ENCODE results near the gene LITAFD.

Gene LITAFD

GRCh38 chr16:8925455-8925854, 43.3 kb downstream of the LITAFD start:
- no peak overlapping the region for H3K9ac ChIP-seq
- peaks cover 66% of the 10 kb centered on the region for H4K20me1 ChIP-seq (ENCODE audit: insufficient read depth)
- peaks cover 34% of the 10 kb centered on the region for H3K36me3 ChIP-seq (ENCODE audit: insufficient read depth)
- no peak overlapping the region for H3K4me2 ChIP-seq
- no peaks in the 10 kb centered on the region for H3K27me3 ChIP-seq (ENCODE audit: insufficient read depth, low read depth)
- H3K4me1 ChIP-seq (ENCODE audit: low read depth, poor library complexity, severe bottlenecking) = peaks cover 39% of the 10 kb centered on the region
- no peak overlapping the region for H3K27ac ChIP-seq
- H3K79me2 ChIP-seq (ENCODE audit: insufficient read depth, low read depth) = peaks cover 96% of the 10 kb centered on the region
- H3K4me3 ChIP-seq (IDR thresholded peaks at IDR 0.05; ENCODE audit: insufficient read depth, low read depth, low read length) = no peak overlapping the region
- H2AFZ ChIP-seq (ENCODE audit: low read depth) = no peak overlapping the region
- no peak for TF ChIP-seq CTCF (conservative IDR thresholded peaks at IDR 0.05; ENCODE audit: low read depth, low read length)

- Histone ChIP-seq H3K27ac (no peak overlapping the region), H3K27me3 (ENCODE audit: insufficient read depth, low read depth) (no peaks in the 10 kb centered on the region), H3K9ac (no peak overlapping the region), H3K4me1 (ENCODE audit: low read depth, poor library complexity, severe bottlenecking) (peaks cover 34% of the 10 kb centered on the region), H3K4me3 (IDR thresholded peaks at IDR 0.05; ENCODE audit: insufficient read depth, low read depth, low read length) (no peak overlapping the region), H4K20me1 (ENCODE audit: insufficient read depth) (peaks cover 79% of the 10 kb centered on the region), H2AFZ (ENCODE audit: low read depth) (no peak overlapping the region), H3K36me3 (ENCODE audit: insufficient read depth) (peaks cover 25% of the 10 kb centered on the region), H3K4me2 (no peak overlapping the region), H3K79me2 (ENCODE audit: insufficient read depth, low read depth) (peaks cover 96% of the 10 kb centered on the region)
- TF ChIP-seq CTCF (conservative IDR thresholded peaks at IDR 0.05; ENCODE audit: low read depth, low read length) = no peak
Observed at GRCh38 chr16:8926827-8927226, 44.7 kb downstream of the LITAFD start.

DNA sequence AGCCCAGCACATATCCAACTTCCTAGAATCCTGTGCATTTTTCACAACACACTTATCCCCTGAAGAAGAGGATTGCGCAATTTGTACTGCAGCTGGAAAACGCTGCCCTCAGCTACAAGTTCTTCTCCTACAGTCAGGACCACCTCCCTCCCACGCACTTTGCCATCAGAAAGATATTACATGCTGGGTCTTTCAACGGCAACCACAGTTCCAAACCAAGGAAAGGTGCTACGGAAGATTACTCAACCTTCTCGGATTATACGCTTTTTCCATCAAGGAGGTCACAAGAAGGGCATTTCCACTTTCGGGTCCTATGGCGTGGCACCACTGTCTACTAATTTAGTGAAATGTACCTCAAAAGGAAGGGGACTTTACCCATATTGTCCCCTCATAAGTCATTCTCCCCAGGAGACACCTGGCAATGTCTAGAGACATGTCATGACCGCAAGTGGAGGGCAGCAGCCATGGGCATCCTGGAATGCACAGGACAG, 46.4 kb downstream of the LITAFD start:
- peaks cover 100% of the 10 kb centered on the region for H3K79me2 ChIP-seq (ENCODE audit: insufficient read depth, low read depth)
- peaks cover 95% of the 10 kb centered on the region for H4K20me1 ChIP-seq (ENCODE audit: insufficient read depth)
- no peak overlapping the region for H3K9ac ChIP-seq
- peaks cover 18% of the 10 kb centered on the region for H3K36me3 ChIP-seq (ENCODE audit: insufficient read depth)
- TF ChIP-seq CTCF (conservative IDR thresholded peaks at IDR 0.05; ENCODE audit: low read depth, low read length) = no peak
- no peak overlapping the region for H3K4me2 ChIP-seq
- no peak overlapping the region for H2AFZ ChIP-seq (ENCODE audit: low read depth)
- H3K4me1 ChIP-seq (ENCODE audit: low read depth, poor library complexity, severe bottlenecking) = peaks cover 35% of the 10 kb centered on the region
- no peak overlapping the region for H3K4me3 ChIP-seq (IDR thresholded peaks at IDR 0.05; ENCODE audit: insufficient read depth, low read depth, low read length)
- H3K27ac ChIP-seq = no peak overlapping the region
- no peaks in the 10 kb centered on the region for H3K27me3 ChIP-seq (ENCODE audit: insufficient read depth, low read depth)

DNA sequence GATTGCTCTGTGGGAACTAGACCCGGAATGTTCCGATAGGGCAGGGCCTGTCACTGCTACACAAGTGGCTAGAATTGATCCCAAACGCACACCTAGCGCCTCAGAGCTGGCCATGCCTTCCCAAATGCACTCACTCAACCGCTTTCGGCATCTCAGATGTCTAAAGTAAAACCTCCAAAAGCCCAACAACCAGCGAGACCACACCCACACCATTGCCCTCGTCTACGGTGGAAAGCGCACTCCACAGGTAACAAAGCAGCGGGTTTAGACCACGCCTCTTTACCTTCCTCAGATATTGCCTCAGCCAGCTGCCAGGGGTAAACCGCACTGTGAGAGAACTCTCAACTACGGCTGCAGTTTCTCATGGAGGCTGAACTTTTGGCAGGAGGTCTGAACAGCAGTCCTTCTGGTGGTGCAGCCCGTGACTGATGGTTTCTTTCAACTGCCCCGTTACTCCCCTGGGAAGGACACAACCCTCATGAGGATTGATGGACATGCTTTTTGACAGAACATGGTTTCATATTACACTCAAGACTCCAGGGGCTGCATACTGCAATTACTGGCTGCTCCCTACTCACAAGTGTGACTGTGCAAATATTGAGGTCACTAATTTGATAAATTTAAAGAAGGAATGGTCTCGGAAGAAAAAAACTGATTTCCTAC, 47.1 kb downstream of the LITAFD start:
- no peak overlapping the region for H3K4me3 ChIP-seq (IDR thresholded peaks at IDR 0.05; ENCODE audit: insufficient read depth, low read depth, low read length)

More for the DNA sequence above, 47.1 kb downstream of the LITAFD start:
- peaks cover 95% of the 10 kb centered on the region for H4K20me1 ChIP-seq (ENCODE audit: insufficient read depth)
- H3K4me1 ChIP-seq (ENCODE audit: low read depth, poor library complexity, severe bottlenecking) = peaks cover 39% of the 10 kb centered on the region
- no peak overlapping the region for H3K4me2 ChIP-seq
- H3K9ac ChIP-seq = no peak overlapping the region
- H3K27ac ChIP-seq = no peak overlapping the region
- TF ChIP-seq CTCF (conservative IDR thresholded peaks at IDR 0.05; ENCODE audit: low read depth, low read length) = no peak
- no peak overlapping the region for H2AFZ ChIP-seq (ENCODE audit: low read depth)
- H3K79me2 ChIP-seq (ENCODE audit: insufficient read depth, low read depth) = peaks cover 100% of the 10 kb centered on the region
- H3K27me3 ChIP-seq (ENCODE audit: insufficient read depth, low read depth) = no peaks in the 10 kb centered on the region
- peaks cover 18% of the 10 kb centered on the region for H3K36me3 ChIP-seq (ENCODE audit: insufficient read depth)
